AG10803 (cell line): ENCODE data around the gene ZMIZ1.

Source experiments
- DNase-seq: peaks from one replicate; pipeline ENCODE4 v3.0.0; 2010; ENCODE audit warnings: low read depth
- H3K4me3 ChIP-seq: 2 replicates; pipeline ENCODE4 v1.5.1; 2011; ENCODE audit warnings: mild to moderate bottlenecking, low read length, control low read depth
- TF ChIP-seq, protein P1 (sequence below): conservative IDR thresholded peaks from 2 replicates; pipeline ENCODE4 v1.5.1; 2011; ENCODE audit warnings: mild to moderate bottlenecking, low read length, control low read depth, inconsistent platforms

Gene ZMIZ1

GRCh38 chr10:79252971-79253370 is 184.2 kb downstream of the ZMIZ1 start:
- H3K4me3 ChIP-seq, result no peak overlapping the region
- TF ChIP-seq, protein P1, sequence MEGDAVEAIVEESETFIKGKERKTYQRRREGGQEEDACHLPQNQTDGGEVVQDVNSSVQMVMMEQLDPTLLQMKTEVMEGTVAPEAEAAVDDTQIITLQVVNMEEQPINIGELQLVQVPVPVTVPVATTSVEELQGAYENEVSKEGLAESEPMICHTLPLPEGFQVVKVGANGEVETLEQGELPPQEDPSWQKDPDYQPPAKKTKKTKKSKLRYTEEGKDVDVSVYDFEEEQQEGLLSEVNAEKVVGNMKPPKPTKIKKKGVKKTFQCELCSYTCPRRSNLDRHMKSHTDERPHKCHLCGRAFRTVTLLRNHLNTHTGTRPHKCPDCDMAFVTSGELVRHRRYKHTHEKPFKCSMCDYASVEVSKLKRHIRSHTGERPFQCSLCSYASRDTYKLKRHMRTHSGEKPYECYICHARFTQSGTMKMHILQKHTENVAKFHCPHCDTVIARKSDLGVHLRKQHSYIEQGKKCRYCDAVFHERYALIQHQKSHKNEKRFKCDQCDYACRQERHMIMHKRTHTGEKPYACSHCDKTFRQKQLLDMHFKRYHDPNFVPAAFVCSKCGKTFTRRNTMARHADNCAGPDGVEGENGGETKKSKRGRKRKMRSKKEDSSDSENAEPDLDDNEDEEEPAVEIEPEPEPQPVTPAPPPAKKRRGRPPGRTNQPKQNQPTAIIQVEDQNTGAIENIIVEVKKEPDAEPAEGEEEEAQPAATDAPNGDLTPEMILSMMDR, result no peak
- DNase-seq, result no peak

GRCh38 chr10:79253704-79254103 is 184.9 kb downstream of the ZMIZ1 start:
- TF ChIP-seq, protein P1, result no peak
- DNase-seq, result no peak
- no peak overlapping the region for H3K4me3 ChIP-seq

- no peak overlapping the region for H3K4me3 ChIP-seq
- TF ChIP-seq, protein P1, result no peak
- DNase-seq, result no peak
Observed at GRCh38 chr10:79254333-79255006, 185.7 kb downstream of the ZMIZ1 start.

DNA sequence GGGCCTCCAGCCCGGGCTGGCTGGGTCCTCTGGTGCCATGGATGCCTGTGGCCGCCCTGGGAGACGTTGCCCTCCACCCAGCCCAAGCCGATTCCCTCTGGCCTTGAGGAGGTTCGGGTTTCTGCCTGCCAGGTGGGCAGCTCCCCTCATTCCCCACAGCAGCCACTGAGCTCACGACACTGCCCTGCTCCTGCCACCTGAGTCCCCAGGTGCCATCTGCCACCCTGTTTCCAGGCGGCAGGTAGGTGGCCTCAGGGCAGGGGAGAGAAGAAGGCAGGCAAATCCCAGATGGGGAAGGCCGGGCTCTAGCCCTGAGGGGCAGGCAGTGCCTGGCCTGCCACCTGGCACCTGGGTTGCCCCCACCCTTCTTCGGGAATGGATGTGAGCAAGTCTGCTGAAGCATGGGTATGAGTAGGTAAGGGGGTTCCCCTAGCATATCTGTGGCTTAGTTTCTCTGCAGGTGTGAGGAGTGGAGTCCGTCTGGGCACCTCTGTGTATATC is 186.3 kb downstream of the ZMIZ1 start:
- DNase-seq, result no peak
- no peak overlapping the region for H3K4me3 ChIP-seq
- TF ChIP-seq, protein P1, result no peak

- H3K4me3 ChIP-seq, result no peak overlapping the region
- DNase-seq, result no peak
- TF ChIP-seq, protein P1, result no peak
Observed at GRCh38 chr10:79256264-79256806, 187.6 kb downstream of the ZMIZ1 start.

DNA sequence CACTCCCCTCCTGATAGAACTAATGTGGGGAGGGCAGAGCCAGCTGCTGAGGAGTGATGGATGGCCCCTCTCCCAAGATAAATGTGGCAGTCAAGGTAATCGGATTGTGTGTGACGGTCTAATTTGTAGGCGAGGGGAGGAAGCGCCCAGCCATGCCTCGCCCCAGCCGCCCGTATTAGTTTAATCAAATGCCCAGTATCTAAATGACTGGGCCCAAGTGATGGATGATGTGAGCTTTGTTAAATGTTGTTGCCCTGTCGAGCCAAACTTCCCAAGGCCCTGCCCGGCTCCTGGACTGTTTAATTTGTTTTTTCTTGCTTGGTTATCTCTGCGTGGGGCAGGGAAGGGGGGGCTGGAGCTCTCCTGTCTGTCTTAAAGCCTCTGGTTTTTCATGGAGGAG is 190.1 kb downstream of the ZMIZ1 start:
- no peak overlapping the region for H3K4me3 ChIP-seq
- TF ChIP-seq, protein P1, result no peak
- DNase-seq, result no peak

DNA sequence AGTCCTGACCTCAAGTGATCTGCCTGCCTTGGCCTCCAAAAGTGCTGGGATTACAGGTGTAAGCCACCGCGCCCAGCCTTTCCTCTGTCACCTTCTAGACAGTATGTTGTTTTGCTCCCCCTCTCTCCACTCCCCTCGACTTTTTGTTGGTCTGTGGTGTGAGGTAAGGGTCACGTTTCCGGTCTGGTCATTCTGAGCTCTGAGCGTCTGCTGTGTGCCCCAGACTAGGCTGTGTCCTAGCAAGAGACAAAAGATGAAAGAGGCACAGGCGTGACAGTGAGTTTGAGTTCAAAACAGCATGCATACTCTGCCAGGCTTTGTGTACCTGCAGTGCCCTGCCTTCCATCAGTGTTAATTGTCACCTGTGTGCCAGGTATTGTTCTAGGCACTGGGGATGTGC is 191.1 kb downstream of the ZMIZ1 start:
- DNase-seq, result no peak
- no peak overlapping the region for H3K4me3 ChIP-seq
- TF ChIP-seq, protein P1, result no peak
